NT2/D1 (cell line): Measurements from ENCODE around the gene DDX5.

Source experiments
- SUZ12 ChIP-seq: IDR thresholded peaks from 2 replicates; pipeline ENCODE4 v1.6.1; 2011; ENCODE audit not compliant: insufficient read length, insufficient read depth; ENCODE audit errors: extremely low read depth
- YY1 ChIP-seq: IDR thresholded peaks from 2 replicates; pipeline ENCODE4 v1.6.1; 2011; ENCODE audit not compliant: insufficient read length, insufficient read depth
- ZNF274 ChIP-seq: IDR thresholded peaks from 2 replicates; pipeline ENCODE4 v1.6.1; 2011; ENCODE audit warnings: mild to moderate bottlenecking, low read depth, low read length

DNA sequence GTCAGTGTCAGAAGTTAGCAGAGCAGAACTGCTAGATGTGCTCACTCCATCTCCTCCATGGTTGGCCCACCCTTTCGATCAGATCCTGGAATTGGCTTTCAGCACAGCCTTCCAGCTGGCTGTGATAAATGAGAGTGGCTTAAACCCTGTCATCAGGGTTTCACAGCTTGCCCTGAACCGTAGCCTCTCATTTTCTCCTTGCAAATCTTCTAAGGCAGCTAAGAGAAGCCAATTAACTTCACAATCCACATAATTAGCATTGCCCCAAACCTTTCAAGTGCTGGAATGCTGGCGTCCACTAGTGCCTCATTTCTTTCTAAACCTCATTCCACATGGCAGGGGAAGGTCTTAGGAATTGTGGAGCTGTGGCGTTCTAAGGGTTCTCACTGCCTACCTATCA lies 35.5 kb downstream of the DDX5 start:
- no peak for TF ChIP-seq SUZ12
- TF ChIP-seq ZNF274 = no peak
- no peak for TF ChIP-seq YY1
